GM19467 (cell line): ENCODE measurements around the gene MRPS18A.
"Not testable (repeated sequence)": the region's sequence is repeated elsewhere in the genome, so short reads cannot be mapped to it uniquely, and the experiment has no call there.

Experiments used
- ATAC-seq: cut with Tn5 transposase; IDR thresholded peaks from one replicate; pipeline ENCODE4 v1.9.1; 2021; ENCODE audit warnings: mild to moderate bottlenecking, moderate library complexity; ENCODE audit not compliant: unreplicated experiment

MRPS18A gene

GRCh38 chr6:43639984-43640800, 47.4 kb downstream of the MRPS18A start:
- ATAC-seq, result no peak

GRCh38 chr6:43636308-43636659, 51.3 kb downstream of the MRPS18A start:
- ATAC-seq, result no peak

- ATAC-seq, result peak; percentile 69
Measured at GRCh38 chr6:43635387-43636307, 51.9 kb downstream of the MRPS18A start, which contains the start of gene MAD2L1BP. Gene MAD2L1BP, plus strand, starts transcription at chr6:43635840. Its CDS starts 36 bp downstream, at chr6:43635876.

GRCh38 chr6:43634702-43635303, 52.8 kb downstream of the MRPS18A start:
- ATAC-seq, result no peak

GRCh38 chr6:43633002-43633401, 54.6 kb downstream of the MRPS18A start:
- ATAC-seq, result not testable (repeated sequence)

- no peak for ATAC-seq
Measured at GRCh38 chr6:43630980-43631619, 56.5 kb downstream of the MRPS18A start.

GRCh38 chr6:43629505-43630300, 57.9 kb downstream of the MRPS18A start:
- ATAC-seq, result peak; percentile 56

GRCh38 chr6:43629104-43629504, 58.5 kb downstream of the MRPS18A start, which contains the start of gene GTPBP2:
Gene GTPBP2, minus strand, starts transcription at chr6:43629264. Its CDS starts 102 bp downstream, at chr6:43629162.
- ATAC-seq, result peak; percentile 82

GRCh38 chr6:43628393-43629103, 59.0 kb downstream of the MRPS18A start:
- ATAC-seq, result peak; percentile 6

- no peak for ATAC-seq
Measured at GRCh38 chr6:43627008-43627825, 60.4 kb downstream of the MRPS18A start.

- ATAC-seq, result no peak
Measured at GRCh38 chr6:43625393-43625992, 62.1 kb downstream of the MRPS18A start.

GRCh38 chr6:43624786-43625288, 62.8 kb downstream of the MRPS18A start:
- no peak for ATAC-seq

GRCh38 chr6:43623880-43624785, 63.5 kb downstream of the MRPS18A start:
- no peak for ATAC-seq

GRCh38 chr6:43622541-43622940, 65.0 kb downstream of the MRPS18A start:
- no peak for ATAC-seq

GRCh38 chr6:43621836-43622180, 65.8 kb downstream of the MRPS18A start:
- no peak for ATAC-seq
